GM10266 (cell line): ENCODE data around the gene DYNLT1.
"Not testable (repeated sequence)": the region's sequence is repeated elsewhere in the genome, so short reads cannot be mapped to it uniquely, and the experiment has no call there.

Experiments
- DNase-seq: peaks from one replicate; pipeline ENCODE4 v3.0.0; 2012; ENCODE audit errors: extremely low spot score
- TF ChIP-seq, protein P1 (sequence below): IDR thresholded peaks from 2 replicates; pipeline ENCODE4 v1.5.1; 2012; ENCODE audit warnings: mild to moderate bottlenecking, low read depth; ENCODE audit not compliant: control insufficient read depth, insufficient read depth; ENCODE audit errors: missing control alignments

The DYNLT1 gene

GRCh38 chr6:158684311-158684710, 39.8 kb upstream of the DYNLT1 start:
- TF ChIP-seq, protein P1, sequence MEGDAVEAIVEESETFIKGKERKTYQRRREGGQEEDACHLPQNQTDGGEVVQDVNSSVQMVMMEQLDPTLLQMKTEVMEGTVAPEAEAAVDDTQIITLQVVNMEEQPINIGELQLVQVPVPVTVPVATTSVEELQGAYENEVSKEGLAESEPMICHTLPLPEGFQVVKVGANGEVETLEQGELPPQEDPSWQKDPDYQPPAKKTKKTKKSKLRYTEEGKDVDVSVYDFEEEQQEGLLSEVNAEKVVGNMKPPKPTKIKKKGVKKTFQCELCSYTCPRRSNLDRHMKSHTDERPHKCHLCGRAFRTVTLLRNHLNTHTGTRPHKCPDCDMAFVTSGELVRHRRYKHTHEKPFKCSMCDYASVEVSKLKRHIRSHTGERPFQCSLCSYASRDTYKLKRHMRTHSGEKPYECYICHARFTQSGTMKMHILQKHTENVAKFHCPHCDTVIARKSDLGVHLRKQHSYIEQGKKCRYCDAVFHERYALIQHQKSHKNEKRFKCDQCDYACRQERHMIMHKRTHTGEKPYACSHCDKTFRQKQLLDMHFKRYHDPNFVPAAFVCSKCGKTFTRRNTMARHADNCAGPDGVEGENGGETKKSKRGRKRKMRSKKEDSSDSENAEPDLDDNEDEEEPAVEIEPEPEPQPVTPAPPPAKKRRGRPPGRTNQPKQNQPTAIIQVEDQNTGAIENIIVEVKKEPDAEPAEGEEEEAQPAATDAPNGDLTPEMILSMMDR = no peak
- no peak for DNase-seq

DNA sequence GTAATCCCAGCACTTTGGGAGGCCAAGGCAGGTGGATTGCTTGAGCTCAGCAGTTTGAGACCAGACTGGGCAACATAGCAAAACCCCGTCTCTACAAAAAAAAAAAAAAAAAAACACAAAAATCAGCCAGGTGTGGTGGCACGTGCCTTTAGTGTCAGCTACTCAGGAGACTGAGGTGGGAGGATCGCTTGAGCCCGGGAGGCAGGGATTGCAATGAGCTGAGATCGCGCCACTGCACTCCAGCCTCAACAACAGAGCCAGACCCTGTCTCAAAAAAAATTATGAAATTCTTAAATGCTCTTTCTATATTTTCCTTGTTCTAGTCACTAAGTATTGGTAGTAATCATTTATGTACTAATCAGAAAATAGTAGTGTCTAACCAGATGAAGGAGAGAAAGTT, 35.9 kb upstream of the DYNLT1 start:
- TF ChIP-seq, protein P1 = no peak
- no peak for DNase-seq

GRCh38 chr6:158680015-158680414, 35.5 kb upstream of the DYNLT1 start:
- TF ChIP-seq, protein P1 = no peak
- DNase-seq = no peak

- TF ChIP-seq, protein P1 = no peak
Observed at GRCh38 chr6:158677906-158678578, 33.5 kb upstream of the DYNLT1 start.

GRCh38 chr6:158677094-158677493, 32.6 kb upstream of the DYNLT1 start:
- not testable (repeated sequence) for DNase-seq

More at GRCh38 chr6:158677906-158678578, 33.5 kb upstream of the DYNLT1 start:
- no peak for DNase-seq

DNA sequence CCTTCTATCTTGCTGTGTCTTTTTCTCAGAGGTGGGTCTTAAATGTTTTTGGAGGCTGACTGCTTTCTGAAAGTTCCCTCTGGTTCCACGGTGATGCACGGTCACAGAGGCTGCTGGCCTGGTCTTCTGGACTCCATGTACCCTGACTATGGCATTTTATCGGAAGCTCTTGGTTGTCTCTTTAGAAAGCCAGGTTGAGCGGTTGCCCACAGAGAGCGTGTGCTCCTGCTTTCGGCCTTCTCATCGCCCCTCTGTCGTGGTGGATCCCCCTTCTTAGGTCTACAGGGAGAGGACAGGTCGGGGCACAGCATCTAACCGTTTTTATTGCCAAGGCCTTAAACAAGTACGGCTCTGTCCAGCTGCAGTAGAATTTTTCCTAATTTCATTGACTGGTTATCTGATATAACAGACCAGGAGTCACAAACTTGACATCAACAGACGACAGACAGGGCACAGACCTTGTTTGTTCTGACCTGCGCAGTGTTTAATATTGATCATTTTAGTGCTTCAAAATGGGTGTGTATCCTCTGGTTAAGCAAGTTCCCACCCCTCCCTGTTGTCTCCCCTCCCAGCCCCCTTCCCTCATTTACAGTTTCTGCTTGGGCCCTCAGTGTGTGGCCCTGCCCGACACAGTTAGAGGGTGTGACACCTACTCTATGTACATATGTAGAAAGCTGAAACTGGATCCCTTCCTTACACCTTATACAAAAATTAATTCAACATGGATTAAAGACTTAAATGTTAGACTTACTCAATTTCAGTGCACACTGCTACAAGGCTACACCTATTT, 30.0 kb upstream of the DYNLT1 start:
- TF ChIP-seq, protein P1 = no peak
- no peak for DNase-seq

- DNase-seq = no peak
- TF ChIP-seq, protein P1 = no peak
Observed at GRCh38 chr6:158672726-158673125, 28.2 kb upstream of the DYNLT1 start.

GRCh38 chr6:158672119-158672518, 27.6 kb upstream of the DYNLT1 start:
- not testable (repeated sequence) for DNase-seq
